ENCODE data around the gene LAMC3. TPM values are rescaled to one million over a fixed set of nuclear protein-coding genes. Genes with fewer than 3 reads are reported as not detected.

The LAMC3 gene
- polyA plus RNA-seq (2012; ENCODE audit: insufficient read depth, insufficient read length) = not detected

DNA sequence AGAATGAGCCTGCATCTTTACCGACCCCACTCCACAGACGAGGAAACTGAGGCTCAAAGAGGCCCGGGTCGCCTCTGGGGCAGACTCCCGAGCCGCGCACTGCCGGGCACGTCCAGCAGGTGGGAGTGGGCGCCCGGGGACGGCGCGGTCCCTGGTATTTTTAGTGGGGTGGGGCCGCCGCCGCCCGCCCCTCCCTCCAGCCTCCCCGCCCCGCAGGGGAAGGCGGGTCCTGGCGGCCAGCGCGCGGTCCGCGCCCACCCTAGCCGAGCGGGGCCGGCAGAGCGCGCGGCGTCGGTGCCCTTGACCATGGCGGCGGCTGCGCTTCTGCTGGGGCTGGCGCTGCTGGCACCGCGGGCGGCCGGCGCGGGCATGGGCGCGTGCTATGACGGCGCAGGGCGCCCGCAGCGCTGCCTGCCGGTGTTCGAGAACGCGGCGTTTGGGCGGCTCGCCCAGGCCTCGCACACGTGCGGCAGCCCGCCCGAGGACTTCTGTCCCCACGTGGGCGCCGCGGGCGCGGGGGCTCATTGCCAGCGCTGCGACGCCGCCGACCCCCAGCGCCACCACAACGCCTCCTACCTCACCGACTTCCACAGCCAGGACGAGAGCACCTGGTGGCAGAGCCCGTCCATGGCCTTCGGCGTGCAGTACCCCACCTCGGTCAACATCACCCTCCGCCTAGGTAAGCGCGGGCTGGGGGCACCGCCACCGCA lies at the start of gene LAMC3:
Gene LAMC3 (plus strand): TSS at position 266 of the 710 bp plus-strand sequence. CDS start 41 bp downstream, at position 307.
- no peak for DNase-seq (ENCODE audit: low read depth, low spot score)
- no peak within 1 kb of the TSS for H3K4me3 ChIP-seq (ENCODE audit: low read length)

DNA sequence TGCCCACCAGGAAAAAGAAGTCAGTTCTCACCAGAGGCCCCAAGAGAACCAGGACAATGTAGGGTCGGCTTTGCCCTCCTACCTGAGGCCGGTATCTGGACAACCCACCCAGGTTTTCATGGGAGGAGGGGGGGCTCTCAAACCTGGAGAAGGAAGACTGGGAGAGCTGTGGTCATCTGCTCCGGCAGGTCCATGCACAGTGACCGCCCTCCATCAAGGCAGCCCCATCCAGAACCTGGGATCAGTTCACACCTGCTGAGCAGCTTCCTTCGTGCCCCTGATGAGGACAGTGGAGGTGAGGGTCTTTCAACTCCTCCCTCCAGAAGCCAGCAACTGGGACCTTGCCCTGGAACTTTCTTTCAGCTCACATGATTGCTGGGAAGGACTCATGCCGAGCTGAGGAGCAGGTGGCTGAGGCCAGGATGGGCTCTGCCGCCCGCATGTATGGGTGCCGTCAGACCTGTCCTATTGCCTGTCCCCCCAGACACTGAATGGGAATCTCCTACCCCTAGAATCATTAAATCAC lies 49.1 kb upstream of the LAMC3 start:
- H3K4me3 ChIP-seq (ENCODE audit: low read length) = no peak overlapping the region
- no peak for DNase-seq (ENCODE audit: low read depth, low spot score)

DNA sequence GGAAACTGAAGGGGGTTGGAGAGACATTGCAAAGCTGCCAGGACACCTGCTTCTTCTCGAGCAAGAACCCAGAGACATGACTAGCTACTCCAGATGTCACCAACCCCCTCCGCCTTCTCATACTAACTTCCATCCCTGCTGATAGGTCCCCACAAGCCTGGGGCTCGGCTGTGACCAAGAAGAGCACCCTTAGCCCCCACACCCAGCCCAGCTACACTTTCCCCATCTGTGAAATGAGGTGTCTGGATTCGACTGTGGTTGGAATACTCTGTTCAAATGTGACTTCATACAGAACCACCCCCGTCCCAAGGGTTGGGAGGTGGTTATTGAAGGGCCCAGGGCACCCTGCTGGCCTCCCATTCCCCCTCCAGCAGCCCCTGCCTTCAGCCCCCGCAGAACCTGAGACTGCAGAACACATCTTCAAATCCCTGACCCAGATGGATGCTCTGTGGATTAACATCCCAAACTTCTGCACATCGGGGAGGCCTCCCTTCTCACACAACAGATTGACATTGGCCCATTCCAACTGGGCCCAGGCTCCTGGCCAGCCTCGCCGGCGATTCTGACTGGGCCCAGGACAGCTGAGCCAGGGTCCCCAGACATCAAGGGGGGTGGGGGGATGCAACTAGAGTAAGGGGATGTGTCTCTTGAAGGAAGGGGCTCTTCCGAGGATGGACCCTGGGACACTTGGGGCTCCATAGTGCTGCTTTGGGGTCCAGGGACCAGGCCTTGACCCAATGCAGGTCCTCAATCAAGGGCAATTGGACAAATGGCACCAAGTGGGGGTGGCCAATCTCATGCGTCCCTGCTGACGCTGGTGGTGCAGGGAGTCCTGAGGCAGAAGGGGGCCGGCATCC lies 48.2 kb upstream of the LAMC3 start:
- H3K4me3 ChIP-seq (ENCODE audit: low read length) = no peak overlapping the region
- DNase-seq (ENCODE audit: low read depth, low spot score) = no peak

DNA sequence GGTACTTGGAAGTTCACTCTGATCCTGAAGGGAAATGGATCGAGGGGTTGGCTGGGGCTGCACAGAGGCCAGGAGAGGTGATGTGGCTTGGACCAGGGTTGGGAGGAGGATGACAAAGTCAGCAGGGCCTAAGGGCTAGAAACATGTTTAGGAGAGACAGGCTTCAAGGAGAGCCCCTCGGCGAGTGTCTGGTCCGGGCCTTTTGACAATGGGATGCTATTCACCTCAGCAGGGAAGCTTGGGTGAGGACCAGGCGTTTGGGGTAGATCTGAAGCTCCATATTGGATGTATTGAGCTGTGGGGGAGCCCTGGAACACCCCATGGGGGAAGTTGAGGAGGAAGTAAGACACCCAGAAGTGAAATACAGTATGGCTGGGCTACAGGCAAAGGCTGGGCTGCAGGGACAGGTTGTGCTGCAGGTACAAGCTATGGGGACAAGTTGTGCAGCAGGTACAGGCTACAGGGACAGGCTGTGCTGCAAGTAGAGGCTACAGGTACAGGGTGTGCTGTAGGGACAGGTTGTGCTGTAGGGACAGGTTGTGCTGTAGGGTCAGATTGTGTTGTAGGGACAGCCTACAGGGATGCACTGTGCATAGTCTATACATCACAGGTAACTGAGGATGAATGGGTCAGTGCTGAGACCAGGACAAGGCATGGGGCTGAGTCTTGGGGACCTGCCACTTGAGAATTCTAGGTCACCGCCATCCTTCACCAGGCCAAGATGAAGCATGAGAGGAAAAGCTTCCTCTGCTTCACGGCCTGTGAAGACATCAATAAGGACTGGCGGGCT lies 47.3 kb upstream of the LAMC3 start:
- DNase-seq (ENCODE audit: low read depth, low spot score) = no peak
- H3K4me3 ChIP-seq (ENCODE audit: low read length) = no peak overlapping the region

DNA sequence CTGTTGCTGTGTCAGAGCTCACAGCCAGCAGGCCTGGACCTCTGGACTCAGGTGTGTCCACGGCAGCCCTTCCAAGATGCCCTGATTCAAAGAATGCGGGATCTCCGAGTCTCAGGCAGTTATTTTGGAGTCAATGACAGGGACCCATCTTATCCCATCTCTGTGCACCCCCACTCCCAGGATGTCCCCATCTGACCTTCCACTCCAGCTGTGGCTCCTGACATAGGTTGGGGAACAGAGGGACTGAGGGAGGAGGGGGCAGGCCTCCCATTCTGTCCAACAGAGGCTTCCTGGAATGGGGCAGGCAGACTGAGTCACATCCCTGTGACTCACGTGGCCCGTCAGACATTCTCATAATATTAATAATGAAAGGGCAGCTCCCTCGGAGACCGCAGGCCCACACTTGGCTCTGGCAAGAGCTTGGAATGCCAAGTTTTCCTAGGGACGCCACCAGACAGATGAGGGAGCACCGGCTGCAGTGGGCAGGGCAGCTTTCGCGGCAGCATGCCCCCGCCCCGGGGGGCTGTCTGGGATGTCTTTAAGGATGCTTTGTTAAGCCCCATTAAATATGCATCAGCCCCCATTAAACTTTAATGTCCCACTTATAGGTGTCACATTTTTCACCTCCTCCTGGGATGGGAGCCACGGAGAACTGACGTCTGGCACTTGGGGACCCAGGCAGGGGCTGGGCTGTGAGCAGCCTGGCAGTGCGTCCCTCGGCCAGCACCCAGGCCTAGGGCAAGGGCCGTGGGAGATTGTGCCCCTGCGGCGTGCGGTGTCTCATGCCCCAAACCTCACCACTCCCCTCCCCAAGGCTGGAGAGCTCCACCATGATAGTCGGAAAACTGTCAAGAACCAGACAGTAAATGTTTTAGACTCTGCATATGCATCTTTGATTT lies 46.3 kb upstream of the LAMC3 start:
- H3K4me3 ChIP-seq (ENCODE audit: low read length) = no peak overlapping the region
- DNase-seq (ENCODE audit: low read depth, low spot score) = no peak

DNA sequence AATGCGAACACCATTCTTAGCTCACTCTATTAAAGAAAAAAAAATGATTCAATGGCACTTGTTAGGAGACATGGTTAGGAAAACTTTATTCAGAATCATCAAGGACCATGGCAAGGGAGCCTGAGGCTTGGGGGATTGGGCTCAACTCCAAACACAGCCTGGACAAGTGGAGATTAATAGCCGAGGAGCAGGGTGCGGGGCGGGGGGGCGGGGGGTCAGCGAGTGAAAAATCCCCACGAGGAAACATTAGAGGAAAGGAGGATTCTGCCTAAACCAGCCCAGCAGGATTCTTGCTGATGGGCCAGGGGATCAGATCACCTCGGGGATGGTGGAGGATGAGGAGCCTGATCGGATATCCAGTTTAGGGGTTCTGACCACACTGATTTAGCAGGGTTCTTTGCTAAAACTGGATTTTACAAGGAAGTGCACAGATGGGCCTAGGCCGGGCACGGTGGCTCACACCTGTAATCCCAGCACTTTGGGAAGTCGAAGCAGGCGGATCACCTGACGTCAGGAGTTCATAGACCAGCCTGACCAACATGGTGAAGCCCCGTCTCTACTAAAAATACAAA lies 45.6 kb upstream of the LAMC3 start:
- H3K4me3 ChIP-seq (ENCODE audit: low read length) = no peak overlapping the region
- no peak for DNase-seq (ENCODE audit: low read depth, low spot score)

DNA sequence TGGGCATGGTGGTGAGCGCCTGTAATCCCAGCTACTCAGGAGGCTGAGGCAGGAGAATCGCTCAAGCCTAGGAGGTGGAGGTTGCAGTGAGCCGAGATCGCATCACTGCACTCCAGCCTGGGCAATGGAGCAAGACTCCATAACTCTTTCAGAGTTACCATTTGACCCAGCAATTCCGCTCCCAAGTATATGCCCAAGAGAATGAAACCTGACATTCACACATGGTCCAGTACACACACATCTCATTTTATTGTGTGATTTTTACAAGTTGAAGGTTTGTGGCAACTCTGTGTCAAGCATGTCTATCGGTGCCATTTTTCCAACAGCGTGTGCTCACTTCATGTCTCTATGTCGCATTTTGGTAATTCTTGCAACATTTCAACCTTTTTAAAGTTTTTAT lies 45.1 kb upstream of the LAMC3 start:
- DNase-seq (ENCODE audit: low read depth, low spot score) = no peak
- H3K4me3 ChIP-seq (ENCODE audit: low read length) = no peak overlapping the region

DNA sequence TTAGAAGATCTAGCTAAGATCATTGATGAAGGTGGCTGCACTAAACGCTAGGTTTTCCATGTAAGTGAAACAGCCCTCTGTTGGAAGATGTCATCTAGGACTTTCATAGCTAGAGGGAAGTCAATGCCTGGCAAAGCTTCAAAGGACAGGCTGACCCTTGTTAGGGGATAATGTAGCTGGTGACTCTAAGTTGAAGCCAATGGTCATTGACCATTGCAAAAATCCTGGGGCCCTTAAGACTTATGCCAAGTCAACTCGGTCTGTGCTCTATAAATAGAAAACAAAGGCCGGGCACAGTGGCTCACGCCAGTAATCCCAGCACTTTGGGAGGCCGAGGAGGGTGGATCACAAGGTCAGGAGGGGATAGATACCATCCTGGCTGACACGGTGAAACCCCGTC lies 43.3 kb upstream of the LAMC3 start:
- no peak overlapping the region for H3K4me3 ChIP-seq (ENCODE audit: low read length)
- DNase-seq (ENCODE audit: low read depth, low spot score) = no peak

DNA sequence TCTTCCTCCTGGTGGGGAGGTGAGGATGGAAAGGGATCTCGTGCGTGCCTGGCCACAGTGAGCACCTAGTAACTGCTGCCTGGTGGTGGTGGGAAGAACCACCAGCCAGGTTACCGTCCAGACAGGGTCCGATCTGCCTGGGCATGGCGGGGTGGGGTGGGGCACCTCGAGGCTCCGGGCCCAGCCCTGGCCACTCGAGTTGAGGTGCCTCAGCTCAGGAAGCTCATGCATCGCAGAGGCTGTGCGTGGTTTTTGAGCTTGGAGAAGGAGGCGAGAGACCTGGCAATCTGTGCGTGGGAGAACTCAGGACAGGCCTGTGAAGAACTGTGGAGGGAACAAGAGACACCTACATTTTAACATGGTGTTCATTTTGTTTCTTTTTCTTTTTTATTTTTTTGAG lies 38.9 kb upstream of the LAMC3 start:
- no peak for DNase-seq (ENCODE audit: low read depth, low spot score)
- H3K4me3 ChIP-seq (ENCODE audit: low read length) = no peak overlapping the region

DNA sequence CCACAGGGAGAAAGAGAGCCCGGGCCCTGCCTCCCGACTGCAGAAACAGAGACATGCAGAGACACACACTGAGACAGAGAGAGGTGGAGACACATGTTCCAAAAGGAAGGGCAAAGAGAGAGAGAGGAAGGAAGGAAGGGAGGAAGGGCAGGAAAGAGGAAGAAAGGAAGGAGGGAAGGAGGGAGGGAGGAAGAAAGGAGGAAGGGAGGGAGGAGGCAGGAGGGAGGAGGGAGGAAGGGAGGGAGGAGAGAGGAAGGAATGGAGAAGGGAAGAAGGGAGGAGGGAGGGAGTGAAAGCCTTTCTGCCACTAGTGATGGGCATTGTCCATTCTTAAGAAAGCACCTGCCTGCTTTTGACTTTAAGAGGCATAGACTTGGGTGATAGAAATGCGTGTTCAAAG lies 38.1 kb upstream of the LAMC3 start:
- no peak overlapping the region for H3K4me3 ChIP-seq (ENCODE audit: low read length)
- DNase-seq (ENCODE audit: low read depth, low spot score) = no peak

DNA sequence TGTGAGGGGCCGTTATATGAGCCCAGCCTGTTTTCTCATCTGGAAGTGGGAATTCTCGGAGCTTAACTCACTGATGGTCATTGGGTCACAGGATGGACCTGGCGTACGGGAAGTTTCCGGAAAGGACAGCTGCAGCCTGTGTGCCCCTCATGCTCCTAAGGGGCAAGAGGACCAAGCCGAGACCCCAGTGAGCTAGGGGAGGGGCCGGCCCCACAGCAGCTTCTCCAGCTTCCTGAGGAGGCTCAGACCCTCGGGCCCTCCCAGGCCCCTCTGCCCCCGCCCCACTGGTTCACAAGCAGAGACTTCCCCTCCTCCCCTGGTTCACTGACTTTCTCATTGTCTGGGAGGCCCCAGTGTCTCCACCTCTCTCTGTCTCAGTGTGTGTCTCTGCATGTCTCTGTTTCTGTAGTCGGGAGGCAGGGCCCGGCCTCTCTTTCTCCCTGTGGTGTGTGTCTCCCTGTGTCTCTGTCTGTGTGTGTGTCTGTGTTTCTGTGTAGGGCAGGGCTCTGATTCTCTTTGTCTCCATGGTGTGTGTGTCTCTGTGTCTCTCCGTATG lies 37.6 kb upstream of the LAMC3 start:
- no peak for DNase-seq (ENCODE audit: low read depth, low spot score)
- no peak overlapping the region for H3K4me3 ChIP-seq (ENCODE audit: low read length)

DNA sequence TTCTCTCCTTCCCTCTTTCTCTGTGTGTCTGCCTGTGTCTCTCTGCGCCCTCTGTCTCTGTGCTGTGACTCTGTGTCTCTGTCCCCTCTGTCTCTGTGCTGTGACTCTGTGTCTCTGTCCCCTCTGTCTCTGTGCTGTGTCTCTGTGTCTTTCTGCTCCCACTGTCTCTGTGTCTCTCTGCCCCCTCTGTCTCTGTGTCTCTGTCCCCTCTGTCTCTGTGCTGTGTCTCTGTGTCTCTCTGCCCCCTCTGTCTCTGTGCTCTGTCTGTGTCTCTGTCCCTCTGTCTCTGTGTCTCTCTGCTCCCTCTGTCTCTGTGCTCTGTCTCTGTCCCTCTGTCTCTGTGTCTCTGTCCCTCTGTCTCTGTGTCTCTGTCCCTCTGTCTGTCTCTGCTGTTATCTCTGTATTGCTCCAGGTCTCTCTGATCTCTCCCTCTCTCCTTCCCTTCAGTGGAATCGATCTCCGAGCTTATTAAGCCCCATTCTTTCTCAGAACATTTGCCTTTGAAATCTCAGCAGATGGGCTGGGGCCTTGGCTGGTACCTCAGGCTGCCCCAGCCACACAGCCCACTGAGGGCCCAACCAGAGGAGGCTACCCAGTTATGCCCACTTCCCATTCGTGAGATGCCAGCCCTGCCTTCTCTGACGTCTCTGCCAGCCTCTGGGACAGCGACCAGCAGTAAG lies 36.6 kb upstream of the LAMC3 start:
- H3K4me3 ChIP-seq (ENCODE audit: low read length) = no peak overlapping the region
- DNase-seq (ENCODE audit: low read depth, low spot score) = no peak

DNA sequence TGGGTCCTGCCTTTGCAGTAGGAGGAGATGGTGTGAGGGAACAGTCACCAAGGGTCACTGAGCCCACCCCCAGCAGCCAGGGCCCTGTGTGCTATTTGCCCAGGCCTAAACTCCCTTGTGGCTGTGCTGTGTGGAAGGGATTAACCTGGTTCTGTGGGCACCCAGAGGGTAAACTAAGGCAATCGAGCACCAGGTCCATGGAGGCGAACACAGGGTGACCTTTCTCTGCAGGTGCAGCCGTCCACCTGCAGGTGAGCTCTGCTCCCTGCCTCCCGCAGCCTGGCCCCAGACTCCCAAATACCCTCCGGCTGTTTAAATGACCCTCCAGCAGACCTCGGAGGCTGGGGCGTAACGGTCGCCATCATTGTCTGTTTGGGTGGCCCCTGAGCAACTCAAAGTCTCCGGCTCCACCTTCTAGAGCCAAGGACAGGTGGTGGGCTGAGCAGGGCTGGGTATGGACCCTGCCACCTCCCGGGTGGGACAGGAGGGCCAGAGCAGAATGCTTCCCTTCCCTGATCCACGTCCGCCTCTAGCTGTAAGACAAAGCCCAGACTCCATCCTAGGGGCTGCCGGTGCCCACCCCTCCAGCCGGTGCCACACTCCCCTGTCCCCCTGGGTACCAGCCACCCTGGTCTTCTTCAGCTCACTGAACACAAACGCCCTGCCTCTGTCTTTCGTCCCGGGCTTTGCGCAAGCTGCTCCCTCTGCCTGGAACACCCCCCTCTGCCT lies 35.9 kb upstream of the LAMC3 start:
- no peak overlapping the region for H3K4me3 ChIP-seq (ENCODE audit: low read length)
- no peak for DNase-seq (ENCODE audit: low read depth, low spot score)

DNA sequence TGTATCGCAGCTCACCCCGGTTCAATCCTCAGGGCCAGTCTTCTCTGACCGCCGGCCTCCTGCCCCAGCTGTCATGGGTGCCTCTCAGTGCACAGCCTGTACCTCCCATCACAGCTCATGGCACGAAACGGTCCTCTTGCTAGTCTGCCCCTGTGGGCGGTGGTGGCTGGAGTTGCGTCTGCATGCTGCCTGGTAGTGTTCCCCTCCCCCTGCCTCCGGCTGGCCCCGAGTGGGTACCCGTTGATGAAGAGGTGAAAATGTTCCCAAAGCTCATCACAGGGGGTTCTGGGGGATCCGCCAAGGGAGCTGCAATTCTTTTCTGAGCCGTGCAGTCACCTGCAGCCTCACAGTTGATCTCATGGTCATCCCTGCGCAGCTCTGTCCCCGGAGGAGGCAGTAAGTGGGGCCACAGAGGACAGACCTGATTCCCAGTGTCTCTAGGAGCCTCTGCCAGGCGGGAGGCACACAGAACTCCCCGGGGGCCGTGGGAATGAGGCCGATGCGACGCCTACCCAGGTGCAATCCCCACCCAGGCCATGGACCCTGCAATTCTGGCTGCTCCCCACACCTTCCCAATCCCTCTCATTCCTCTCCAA lies 35.2 kb upstream of the LAMC3 start:
- H3K4me3 ChIP-seq (ENCODE audit: low read length) = no peak overlapping the region
- no peak for DNase-seq (ENCODE audit: low read depth, low spot score)

DNA sequence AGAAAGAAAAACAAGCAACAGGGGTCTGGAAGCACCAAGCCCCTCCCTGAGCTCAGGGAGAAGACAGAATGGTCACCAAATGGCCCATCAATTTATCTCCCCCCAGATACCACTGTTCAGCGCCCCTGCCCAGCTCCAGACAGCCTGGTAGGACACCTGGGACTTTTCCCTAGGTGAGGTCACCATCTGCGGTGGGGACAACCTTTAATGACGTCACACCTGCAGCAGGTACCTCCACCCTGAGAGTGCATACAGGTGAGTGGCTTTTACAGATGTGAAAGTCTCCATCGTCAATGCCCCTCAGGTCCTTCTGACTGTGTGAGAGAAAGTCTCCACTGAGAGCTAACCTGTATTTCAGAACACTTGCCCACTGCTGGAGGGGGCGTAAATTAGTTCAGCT lies 34.3 kb upstream of the LAMC3 start:
- no peak overlapping the region for H3K4me3 ChIP-seq (ENCODE audit: low read length)
- DNase-seq (ENCODE audit: low read depth, low spot score) = no peak

DNA sequence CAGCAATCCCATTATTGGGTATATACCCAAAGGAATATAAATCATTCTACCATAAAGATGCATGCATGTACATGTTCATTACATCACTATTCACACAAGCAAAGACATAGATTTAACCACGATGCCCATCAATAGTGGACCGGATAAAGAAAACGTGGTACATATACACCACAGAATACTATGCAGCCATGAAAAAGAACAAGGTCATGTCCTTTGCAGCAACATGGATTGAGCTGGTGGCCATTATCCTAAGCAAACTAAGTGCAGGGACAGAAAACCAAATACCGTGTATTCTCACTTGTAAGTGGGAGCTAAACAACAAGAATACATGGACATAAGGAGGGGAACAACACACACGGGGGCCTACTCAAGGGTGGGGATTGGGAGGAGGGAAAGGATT lies 33.8 kb upstream of the LAMC3 start:
- no peak for DNase-seq (ENCODE audit: low read depth, low spot score)
- no peak overlapping the region for H3K4me3 ChIP-seq (ENCODE audit: low read length)
